Keratinocyte (primary cell): ENCODE measurements around the gene LYSMD2.

ENCODE experiments used
- EZH2 ChIP-seq: IDR thresholded peaks from one replicate; pipeline ENCODE4 v1.6.1; 2012; ENCODE audit warnings: inconsistent platforms, mild to moderate bottlenecking, low read length, moderate library complexity
- TF ChIP-seq, protein P1 (sequence below), 3 experiments: IDR thresholded peaks in 1 of 3; conservative IDR thresholded peaks in 1 of 3; optimal IDR thresholded peaks in 1 of 3; 2 replicates in 2 of 3; 3 replicates in 1 of 3; pipeline versions ENCODE3 to v1.5.1; 2011; ENCODE audit warnings: low read length in 3 of 3, mild to moderate bottlenecking in 3 of 3, moderate library complexity in 2 of 3, control low read depth in 1 of 3, inconsistent platforms in 1 of 3; ENCODE audit not compliant: insufficient read depth in 2 of 3; ENCODE audit errors: extremely low read depth in 1 of 3

DNA sequence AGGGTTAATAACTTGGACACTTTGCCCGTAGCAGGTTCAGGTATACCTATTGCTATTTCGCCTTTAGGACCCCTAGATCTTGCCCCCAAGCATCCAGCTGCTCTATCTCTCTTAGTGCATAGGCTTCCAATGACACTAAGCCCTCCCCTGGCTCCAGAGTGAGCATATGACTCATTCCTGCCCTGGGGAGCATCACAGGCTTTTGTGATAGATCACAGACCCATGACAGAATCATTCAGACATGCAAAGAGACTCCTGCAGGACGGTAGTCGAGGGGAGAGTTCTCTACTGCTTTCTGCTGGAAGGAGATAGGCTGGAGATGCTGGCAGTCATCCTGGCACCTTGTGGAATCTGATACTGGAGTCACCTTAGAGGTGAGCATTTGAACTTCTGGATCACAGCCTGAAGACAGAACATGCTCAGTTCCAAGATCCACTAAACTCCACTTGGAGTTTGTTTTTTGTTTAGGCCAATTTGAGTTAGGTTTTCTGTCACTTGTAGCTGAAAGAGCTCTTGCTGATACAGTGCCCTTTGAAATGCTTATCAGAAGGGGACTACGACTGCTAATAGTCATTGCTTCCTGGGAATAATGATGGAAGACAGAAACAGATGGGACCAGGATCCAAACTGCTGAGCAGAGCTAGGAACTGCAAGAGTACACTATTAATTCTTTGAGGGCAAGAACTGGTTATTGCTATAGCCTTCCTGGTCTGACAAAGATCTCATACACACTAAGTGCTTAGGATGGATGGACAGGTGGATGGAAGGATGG, 11.0 kb downstream of the LYSMD2 start:
- no peak for TF ChIP-seq EZH2
- TF ChIP-seq, protein P1, sequence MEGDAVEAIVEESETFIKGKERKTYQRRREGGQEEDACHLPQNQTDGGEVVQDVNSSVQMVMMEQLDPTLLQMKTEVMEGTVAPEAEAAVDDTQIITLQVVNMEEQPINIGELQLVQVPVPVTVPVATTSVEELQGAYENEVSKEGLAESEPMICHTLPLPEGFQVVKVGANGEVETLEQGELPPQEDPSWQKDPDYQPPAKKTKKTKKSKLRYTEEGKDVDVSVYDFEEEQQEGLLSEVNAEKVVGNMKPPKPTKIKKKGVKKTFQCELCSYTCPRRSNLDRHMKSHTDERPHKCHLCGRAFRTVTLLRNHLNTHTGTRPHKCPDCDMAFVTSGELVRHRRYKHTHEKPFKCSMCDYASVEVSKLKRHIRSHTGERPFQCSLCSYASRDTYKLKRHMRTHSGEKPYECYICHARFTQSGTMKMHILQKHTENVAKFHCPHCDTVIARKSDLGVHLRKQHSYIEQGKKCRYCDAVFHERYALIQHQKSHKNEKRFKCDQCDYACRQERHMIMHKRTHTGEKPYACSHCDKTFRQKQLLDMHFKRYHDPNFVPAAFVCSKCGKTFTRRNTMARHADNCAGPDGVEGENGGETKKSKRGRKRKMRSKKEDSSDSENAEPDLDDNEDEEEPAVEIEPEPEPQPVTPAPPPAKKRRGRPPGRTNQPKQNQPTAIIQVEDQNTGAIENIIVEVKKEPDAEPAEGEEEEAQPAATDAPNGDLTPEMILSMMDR (optimal IDR thresholded peaks at IDR 0.05 in 1 of 3, IDR thresholded peaks at IDR 0.05 in 1 of 3, conservative IDR thresholded peaks at IDR 0.05 in 1 of 3; ENCODE audit: extremely low read depth in 1 of 3, insufficient read depth in 2 of 3, low read length in 3 of 3): no peak
